ENCODE data around the gene RASGRF2. TPM values are rescaled to one million over a fixed set of nuclear protein-coding genes. Genes with fewer than 3 reads are reported as not detected.

Gene RASGRF2
- total and polyA plus RNA-seq, 2 of the 8 experiments (the other 6 are each of a cell fraction or from before 2014, with no cell fraction given) = 2.6 to 29.5 TPM

- TF ChIP-seq ZNF274 (IDR thresholded peaks at IDR 0.05; ENCODE audit: borderline replicate concordance, extremely low read depth, low read length) = no peak
- no peak for TF ChIP-seq SIN3A (conservative IDR thresholded peaks at IDR 0.05 in 1 of 2, IDR thresholded peaks at IDR 0.05 in 1 of 2; ENCODE audit: low read depth in 1 of 2, low read length in 2 of 2)
- no peak for TF ChIP-seq NRF1 (IDR thresholded peaks at IDR 0.05; ENCODE audit: low read depth, low read length)
- TF ChIP-seq BCL11A (IDR thresholded peaks at IDR 0.05; ENCODE audit: low read depth in 2 of 2, low read length in 2 of 2) = no peak
- TF ChIP-seq, protein P1, sequence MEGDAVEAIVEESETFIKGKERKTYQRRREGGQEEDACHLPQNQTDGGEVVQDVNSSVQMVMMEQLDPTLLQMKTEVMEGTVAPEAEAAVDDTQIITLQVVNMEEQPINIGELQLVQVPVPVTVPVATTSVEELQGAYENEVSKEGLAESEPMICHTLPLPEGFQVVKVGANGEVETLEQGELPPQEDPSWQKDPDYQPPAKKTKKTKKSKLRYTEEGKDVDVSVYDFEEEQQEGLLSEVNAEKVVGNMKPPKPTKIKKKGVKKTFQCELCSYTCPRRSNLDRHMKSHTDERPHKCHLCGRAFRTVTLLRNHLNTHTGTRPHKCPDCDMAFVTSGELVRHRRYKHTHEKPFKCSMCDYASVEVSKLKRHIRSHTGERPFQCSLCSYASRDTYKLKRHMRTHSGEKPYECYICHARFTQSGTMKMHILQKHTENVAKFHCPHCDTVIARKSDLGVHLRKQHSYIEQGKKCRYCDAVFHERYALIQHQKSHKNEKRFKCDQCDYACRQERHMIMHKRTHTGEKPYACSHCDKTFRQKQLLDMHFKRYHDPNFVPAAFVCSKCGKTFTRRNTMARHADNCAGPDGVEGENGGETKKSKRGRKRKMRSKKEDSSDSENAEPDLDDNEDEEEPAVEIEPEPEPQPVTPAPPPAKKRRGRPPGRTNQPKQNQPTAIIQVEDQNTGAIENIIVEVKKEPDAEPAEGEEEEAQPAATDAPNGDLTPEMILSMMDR (IDR thresholded peaks at IDR 0.05; ENCODE audit: control extremely low read depth in 1 of 3, insufficient read depth in 1 of 3, low read depth in 1 of 3, low read length in 3 of 3) = no peak
- no peak for TF ChIP-seq BACH1 (IDR thresholded peaks at IDR 0.05; ENCODE audit: low read length)
- TF ChIP-seq TBP (IDR thresholded peaks at IDR 0.05; ENCODE audit: low read depth, low read length) = no peak
Observed at GRCh38 chr5:81241961-81242648, 281.9 kb downstream of the RASGRF2 start (continued).

Data from H1 (cell line).